GM23248 (cell line): ENCODE measurements around the gene DZIP1L.

Experiments used
- EZH2 ChIP-seq: fragments of 200-600 bp; sonication (generic); IDR thresholded peaks from 2 replicates; pipeline ENCODE4 v1.6.1; 2018; ENCODE audit warnings: antibody characterized with exemption, mild to moderate bottlenecking; ENCODE audit not compliant: insufficient read depth, poor library complexity, severe bottlenecking
- EZH2phosphoT487 ChIP-seq: fragments of 200-600 bp; sonication (generic); IDR thresholded peaks from 2 replicates; pipeline ENCODE4 v1.6.1; 2018; ENCODE audit warnings: antibody characterized with exemption, moderate library complexity, mild to moderate bottlenecking, low read depth; ENCODE audit not compliant: insufficient read depth

DNA sequence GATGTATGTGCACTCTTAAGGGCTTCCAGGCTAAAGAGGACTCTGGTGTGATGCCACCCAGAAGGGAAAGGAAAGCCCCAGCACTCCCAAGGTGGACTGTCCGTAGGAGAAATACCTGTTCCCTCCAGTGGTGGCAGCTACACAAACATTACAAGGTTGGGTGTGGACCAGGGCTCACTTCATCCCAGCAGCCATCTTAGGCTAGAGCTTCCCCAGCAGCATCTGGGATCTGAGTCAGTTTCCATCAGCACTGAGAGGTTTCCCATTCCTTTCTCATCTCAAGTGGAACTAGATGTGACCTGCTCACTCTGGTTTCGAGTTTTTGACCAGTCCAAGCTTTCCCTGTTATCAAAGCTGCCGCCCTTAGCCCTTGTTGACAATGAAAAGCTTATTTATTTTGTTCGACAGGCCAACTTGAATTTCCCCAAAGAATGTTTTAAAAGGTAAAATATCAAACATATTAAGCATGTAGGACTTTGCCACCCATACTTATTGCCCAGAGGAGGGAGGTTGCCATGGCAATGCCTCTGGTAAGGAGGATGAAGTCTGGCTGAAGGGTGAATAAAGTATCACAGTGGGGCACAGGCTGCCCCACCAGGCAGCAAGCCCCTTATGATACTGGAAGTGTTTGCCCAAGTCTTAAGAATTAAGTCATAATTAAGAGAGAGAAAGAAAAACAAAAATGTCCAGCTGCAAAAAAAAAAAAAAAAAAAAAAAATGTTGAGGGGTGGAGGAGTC is 76.5 kb downstream of the DZIP1L start:
- no peak for TF ChIP-seq EZH2phosphoT487
- TF ChIP-seq EZH2: no peak
